OCI-LY1 (cell line): ENCODE results near the gene NAV3.

Experiments
- H2AFZ ChIP-seq: fragments of 200-600 bp; sonication (generic), shearing (Covaris generic); 2 replicates; pipeline ENCODE4 v1.6.0; 2014; ENCODE audit warnings: antibody characterized with exemption, mild to moderate bottlenecking, low read length
- H3F3A ChIP-seq: fragments of 200-600 bp; sonication (generic), shearing (Covaris generic); 2 replicates; pipeline ENCODE4 v1.6.0; 2014; ENCODE audit warnings: mild to moderate bottlenecking, antibody characterized with exemption, low read length, moderate library complexity; ENCODE audit not compliant: insufficient read depth
- H3K27ac ChIP-seq: fragments of 200-600 bp; sonication (generic); 2 replicates; pipeline ENCODE4 v1.5.1; 2014; ENCODE audit warnings: low read length, mixed run types, mild to moderate bottlenecking, low read depth; ENCODE audit not compliant: poor library complexity, severe bottlenecking
- H3K27me3 ChIP-seq: fragments of 200-600 bp; sonication (generic); 2 replicates; pipeline ENCODE4 v1.6.0; 2014; ENCODE audit warnings: antibody characterized with exemption, mild to moderate bottlenecking, low read length, moderate library complexity; ENCODE audit not compliant: insufficient read depth
- H3K36me3 ChIP-seq: fragments of 200-600 bp; sonication (generic); 2 replicates; pipeline ENCODE4 v1.6.1; 2014; ENCODE audit warnings: mild to moderate bottlenecking, antibody characterized with exemption, low read length, moderate library complexity, mixed read lengths; ENCODE audit not compliant: insufficient read depth
- H3K4me1 ChIP-seq: fragments of 200-600 bp; sonication (generic); 2 replicates; pipeline ENCODE4 v1.5.1; 2014; ENCODE audit warnings: mild to moderate bottlenecking, low read length, moderate library complexity; ENCODE audit not compliant: insufficient read depth, severe bottlenecking
- H3K4me2 ChIP-seq: fragments of 200-600 bp; sonication (generic), shearing (Covaris generic); 2 replicates; pipeline ENCODE4 v1.6.1; 2014; ENCODE audit warnings: low read length
- H3K4me3 ChIP-seq: fragments of 200-600 bp; sonication (generic); 2 replicates; pipeline ENCODE4 v1.5.1; 2014; ENCODE audit warnings: low read length, low read depth, mild to moderate bottlenecking, mixed read lengths; ENCODE audit not compliant: poor library complexity, severe bottlenecking
- H3K79me2 ChIP-seq: fragments of 200-600 bp; shearing (Covaris generic); 2 replicates; pipeline ENCODE4 v1.6.1; 2016; ENCODE audit warnings: mixed run types, low read length, mixed read lengths; ENCODE audit not compliant: insufficient read depth
- H3K9ac ChIP-seq: fragments of 200-600 bp; sonication (generic), shearing (Covaris generic); 2 replicates; pipeline ENCODE4 v1.6.1; 2014; ENCODE audit warnings: mild to moderate bottlenecking, low read length, mixed read lengths
- H3K9me2 ChIP-seq: fragments of 200-600 bp; sonication (generic), shearing (Covaris generic); 2 replicates; pipeline ENCODE4 v1.6.1; 2014; ENCODE audit warnings: low read depth, mild to moderate bottlenecking, low read length, mixed read lengths
- H3K9me3 ChIP-seq: fragments of 200-600 bp; shearing (Covaris generic); 2 replicates; pipeline ENCODE4 v1.6.1; 2014; ENCODE audit warnings: low read length, mixed read lengths
- H4K20me1 ChIP-seq: fragments of 200-600 bp; sonication (generic), shearing (Covaris generic); 2 replicates; pipeline ENCODE4 v1.6.0; 2016; ENCODE audit warnings: mild to moderate bottlenecking, low read length; ENCODE audit not compliant: insufficient read depth
- EZH2 ChIP-seq: fragments of 200-600 bp; sonication (generic), shearing (Covaris generic); IDR thresholded peaks from 2 replicates; pipeline ENCODE4 v1.8.0; 2017; ENCODE audit warnings: borderline replicate concordance, mixed run types, mild to moderate bottlenecking, antibody characterized with exemption, low read length, moderate library complexity, mixed read lengths
- TF ChIP-seq, protein P1 (sequence below): fragments of 200-600 bp; sonication (generic), shearing (Covaris generic); IDR thresholded peaks from 2 replicates; pipeline ENCODE4 v1.5.1; 2017; ENCODE audit warnings: mild to moderate bottlenecking, antibody characterized with exemption, low read length, moderate library complexity, mixed read lengths

Gene NAV3

GRCh38 chr12:78192979-78193378 lies 362.3 kb downstream of the NAV3 start:
- Histone ChIP-seq H3K9me3 (no peaks in the 10 kb centered on the region), H3K4me2 (no peak overlapping the region), H3K79me2 (no peaks in the 10 kb centered on the region), H3K4me3 (no peak overlapping the region), H4K20me1 (no peaks in the 10 kb centered on the region), H3K27me3 (no peaks in the 10 kb centered on the region), H3K4me1 (no peaks in the 10 kb centered on the region), H3F3A (no peaks in the 10 kb centered on the region), H3K9me2 (no peaks in the 10 kb centered on the region), H2AFZ (no peak overlapping the region), H3K36me3 (no peaks in the 10 kb centered on the region), H3K27ac (no peak overlapping the region), H3K9ac (no peak overlapping the region)
- TF ChIP-seq EZH2 = no peak
- TF ChIP-seq, protein P1, sequence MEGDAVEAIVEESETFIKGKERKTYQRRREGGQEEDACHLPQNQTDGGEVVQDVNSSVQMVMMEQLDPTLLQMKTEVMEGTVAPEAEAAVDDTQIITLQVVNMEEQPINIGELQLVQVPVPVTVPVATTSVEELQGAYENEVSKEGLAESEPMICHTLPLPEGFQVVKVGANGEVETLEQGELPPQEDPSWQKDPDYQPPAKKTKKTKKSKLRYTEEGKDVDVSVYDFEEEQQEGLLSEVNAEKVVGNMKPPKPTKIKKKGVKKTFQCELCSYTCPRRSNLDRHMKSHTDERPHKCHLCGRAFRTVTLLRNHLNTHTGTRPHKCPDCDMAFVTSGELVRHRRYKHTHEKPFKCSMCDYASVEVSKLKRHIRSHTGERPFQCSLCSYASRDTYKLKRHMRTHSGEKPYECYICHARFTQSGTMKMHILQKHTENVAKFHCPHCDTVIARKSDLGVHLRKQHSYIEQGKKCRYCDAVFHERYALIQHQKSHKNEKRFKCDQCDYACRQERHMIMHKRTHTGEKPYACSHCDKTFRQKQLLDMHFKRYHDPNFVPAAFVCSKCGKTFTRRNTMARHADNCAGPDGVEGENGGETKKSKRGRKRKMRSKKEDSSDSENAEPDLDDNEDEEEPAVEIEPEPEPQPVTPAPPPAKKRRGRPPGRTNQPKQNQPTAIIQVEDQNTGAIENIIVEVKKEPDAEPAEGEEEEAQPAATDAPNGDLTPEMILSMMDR = no peak

GRCh38 chr12:78194448-78194847 lies 363.8 kb downstream of the NAV3 start:
- H3K4me3 ChIP-seq = no peak overlapping the region
- no peaks in the 10 kb centered on the region for H3K9me3 ChIP-seq
- H2AFZ ChIP-seq = no peak overlapping the region
- H3K9me2 ChIP-seq = no peaks in the 10 kb centered on the region; the same call in 1 of the 2 replicates
- H3K4me2 ChIP-seq = no peak overlapping the region
- TF ChIP-seq EZH2 = no peak
- TF ChIP-seq, protein P1 = no peak
- H3K4me1 ChIP-seq = no peaks in the 10 kb centered on the region
- H3F3A ChIP-seq = no peaks in the 10 kb centered on the region
- H3K79me2 ChIP-seq = no peaks in the 10 kb centered on the region
- no peaks in the 10 kb centered on the region for H3K36me3 ChIP-seq
- no peak overlapping the region for H3K9ac ChIP-seq
- H3K27me3 ChIP-seq = no peaks in the 10 kb centered on the region
- no peaks in the 10 kb centered on the region for H4K20me1 ChIP-seq
- H3K27ac ChIP-seq = no peak overlapping the region

DNA sequence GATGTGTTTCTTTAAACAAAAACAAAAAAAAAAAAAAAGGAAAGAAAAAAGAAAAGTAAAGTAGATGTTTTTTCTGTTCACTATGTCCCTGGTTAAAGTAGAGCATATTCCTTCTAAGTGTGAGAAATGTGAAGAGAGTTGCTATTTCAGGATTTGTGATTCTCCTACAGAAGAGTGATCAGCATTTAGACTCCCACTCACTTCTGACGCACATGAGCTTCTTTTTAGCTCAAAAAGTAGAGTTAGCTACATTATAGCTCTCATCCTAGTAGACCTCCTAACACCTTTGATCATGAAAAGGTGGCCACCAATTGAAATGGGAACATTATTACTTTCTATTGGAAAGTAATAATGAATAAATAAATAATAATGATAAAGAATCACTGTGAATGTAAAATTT lies 368.2 kb downstream of the NAV3 start:
- H3K9me2 ChIP-seq = no peaks in the 10 kb centered on the region; the same call in 1 of the 2 replicates
- no peak overlapping the region for H3K4me2 ChIP-seq
- no peak overlapping the region for H2AFZ ChIP-seq
- no peak overlapping the region for H3K9ac ChIP-seq
- no peak overlapping the region for H3K27ac ChIP-seq
- no peaks in the 10 kb centered on the region for H3K9me3 ChIP-seq
- no peak for TF ChIP-seq EZH2
- TF ChIP-seq, protein P1 = no peak
- no peaks in the 10 kb centered on the region for H3K27me3 ChIP-seq
- no peak overlapping the region for H3K4me3 ChIP-seq
- H4K20me1 ChIP-seq = no peaks in the 10 kb centered on the region
- H3K36me3 ChIP-seq = no peaks in the 10 kb centered on the region
- H3K4me1 ChIP-seq = no peaks in the 10 kb centered on the region
- H3K79me2 ChIP-seq = no peaks in the 10 kb centered on the region
- no peaks in the 10 kb centered on the region for H3F3A ChIP-seq
